Progenitor cell of endocrine pancreas (in vitro differentiated cells): ENCODE results near the gene NRP2. TPM values are rescaled to one million over a fixed set of nuclear protein-coding genes. Genes with fewer than 3 reads are reported as not detected.

Experiments
- DNase-seq: peaks from one replicate; pipeline ENCODE4 v3.0.0; 2021; ENCODE audit warnings: low spot score; ENCODE audit not compliant: unreplicated experiment
- H3K27ac Mint-ChIP-seq: 2 replicates; pipeline ENCODE4 v1.8.0; 2021; ENCODE audit warnings: mild to moderate bottlenecking, moderate library complexity, mixed read lengths
- H3K27me3 Mint-ChIP-seq: 2 replicates; pipeline ENCODE4 v1.8.0; 2021; ENCODE audit warnings: mixed read lengths
- H3K36me3 Mint-ChIP-seq: 2 replicates; pipeline ENCODE4 v1.8.0; 2022; ENCODE audit warnings: mixed read lengths; ENCODE audit not compliant: insufficient read depth
- H3K4me1 Mint-ChIP-seq: 2 replicates; pipeline ENCODE4 v1.8.0; 2021; ENCODE audit warnings: low read depth, mixed read lengths
- H3K4me3 Mint-ChIP-seq: 2 replicates; pipeline ENCODE4 v1.8.0; 2021; ENCODE audit warnings: low read depth, mild to moderate bottlenecking, moderate library complexity, mixed read lengths
- H3K9me3 Mint-ChIP-seq: 2 replicates; pipeline ENCODE4 v1.8.0; 2021; ENCODE audit warnings: low read depth, mixed read lengths
- total RNA-seq: library from RNA; stranded (reverse); gene quantifications from 2 replicates; pipeline ENCODE4 v1.2.1, GENCODE V29; 2021
- TF ChIP-seq, protein P1 (sequence below): fragments of 200-600 bp; sonication (generic); IDR thresholded peaks from one replicate; pipeline ENCODE4 v1.5.0; 2021; ENCODE audit warnings: antibody characterized with exemption, mild to moderate bottlenecking; ENCODE audit not compliant: unreplicated experiment

Gene NRP2
- total RNA-seq, 1 donor from 2014 or later, result 6.3 TPM

DNA sequence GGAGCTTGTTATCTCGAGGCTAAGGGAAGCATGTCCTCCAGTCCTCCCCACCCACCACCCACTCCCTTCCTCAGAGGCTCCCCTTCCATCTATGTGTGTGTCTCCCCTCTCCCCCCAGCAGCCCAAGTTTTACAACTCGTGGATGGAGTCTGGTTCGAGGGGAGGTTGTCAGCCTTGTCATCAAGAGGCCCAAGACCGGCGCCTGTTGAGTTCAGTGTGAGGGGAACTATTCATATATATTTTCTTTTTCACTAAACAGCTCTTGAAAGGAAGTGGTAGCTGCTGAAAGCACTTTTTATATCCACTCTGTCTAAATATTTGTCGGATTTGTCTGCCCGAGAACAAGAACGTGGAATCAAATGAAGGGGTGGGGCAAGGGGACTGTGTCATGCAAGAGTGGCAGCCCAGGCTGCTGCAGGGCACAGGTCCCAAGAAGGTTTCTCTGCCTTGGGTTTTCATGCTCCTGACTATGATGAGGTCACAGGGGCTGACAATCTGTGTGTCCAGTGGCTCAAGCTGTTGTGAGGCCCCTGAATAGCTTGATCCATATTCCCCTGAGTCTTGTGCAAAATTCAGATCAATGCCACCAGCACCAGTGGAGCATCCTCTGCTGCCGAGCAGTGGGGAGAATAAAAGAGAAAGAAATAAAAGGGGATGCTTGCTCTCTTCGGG is 35.0 kb downstream of the NRP2 start:
- H3K9me3 Mint-ChIP-seq, result no peaks in the 10 kb centered on the region
- H3K27ac Mint-ChIP-seq, result no peak overlapping the region
- H3K36me3 Mint-ChIP-seq, result no peaks in the 10 kb centered on the region
- peaks cover 22% of the 10 kb centered on the region for H3K27me3 Mint-ChIP-seq
- no peak for DNase-seq
- no peak overlapping the region for H3K4me3 Mint-ChIP-seq
- TF ChIP-seq, protein P1, sequence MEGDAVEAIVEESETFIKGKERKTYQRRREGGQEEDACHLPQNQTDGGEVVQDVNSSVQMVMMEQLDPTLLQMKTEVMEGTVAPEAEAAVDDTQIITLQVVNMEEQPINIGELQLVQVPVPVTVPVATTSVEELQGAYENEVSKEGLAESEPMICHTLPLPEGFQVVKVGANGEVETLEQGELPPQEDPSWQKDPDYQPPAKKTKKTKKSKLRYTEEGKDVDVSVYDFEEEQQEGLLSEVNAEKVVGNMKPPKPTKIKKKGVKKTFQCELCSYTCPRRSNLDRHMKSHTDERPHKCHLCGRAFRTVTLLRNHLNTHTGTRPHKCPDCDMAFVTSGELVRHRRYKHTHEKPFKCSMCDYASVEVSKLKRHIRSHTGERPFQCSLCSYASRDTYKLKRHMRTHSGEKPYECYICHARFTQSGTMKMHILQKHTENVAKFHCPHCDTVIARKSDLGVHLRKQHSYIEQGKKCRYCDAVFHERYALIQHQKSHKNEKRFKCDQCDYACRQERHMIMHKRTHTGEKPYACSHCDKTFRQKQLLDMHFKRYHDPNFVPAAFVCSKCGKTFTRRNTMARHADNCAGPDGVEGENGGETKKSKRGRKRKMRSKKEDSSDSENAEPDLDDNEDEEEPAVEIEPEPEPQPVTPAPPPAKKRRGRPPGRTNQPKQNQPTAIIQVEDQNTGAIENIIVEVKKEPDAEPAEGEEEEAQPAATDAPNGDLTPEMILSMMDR, result no peak
- peaks cover 20% of the 10 kb centered on the region for H3K4me1 Mint-ChIP-seq

DNA sequence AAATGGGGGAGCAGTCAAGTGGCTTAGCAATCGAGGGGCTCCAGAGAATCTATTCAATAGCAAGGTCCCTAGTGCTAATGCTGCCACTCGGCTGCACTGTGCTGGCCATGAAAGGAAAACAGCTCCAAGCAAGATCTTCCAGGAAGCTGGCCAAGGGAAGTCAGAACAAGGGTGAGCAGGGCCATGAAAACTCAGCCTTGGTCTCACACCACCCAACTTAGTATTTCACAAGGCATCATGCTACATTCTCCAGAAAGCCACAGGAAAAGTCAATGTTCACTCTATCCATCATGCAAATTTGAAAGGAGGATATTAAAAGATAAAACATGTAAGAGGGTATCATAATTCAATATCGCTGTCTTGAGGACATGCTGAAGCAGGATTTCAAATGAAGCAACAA is 35.7 kb downstream of the NRP2 start:
- no peak for DNase-seq
- Mint-ChIP-seq H3K27me3 (peaks cover 22% of the 10 kb centered on the region), H3K4me3 (no peak overlapping the region), H3K4me1 (peaks cover 20% of the 10 kb centered on the region), H3K9me3 (no peaks in the 10 kb centered on the region), H3K36me3 (no peaks in the 10 kb centered on the region), H3K27ac (no peak overlapping the region)
- TF ChIP-seq, protein P1, result no peak

DNA sequence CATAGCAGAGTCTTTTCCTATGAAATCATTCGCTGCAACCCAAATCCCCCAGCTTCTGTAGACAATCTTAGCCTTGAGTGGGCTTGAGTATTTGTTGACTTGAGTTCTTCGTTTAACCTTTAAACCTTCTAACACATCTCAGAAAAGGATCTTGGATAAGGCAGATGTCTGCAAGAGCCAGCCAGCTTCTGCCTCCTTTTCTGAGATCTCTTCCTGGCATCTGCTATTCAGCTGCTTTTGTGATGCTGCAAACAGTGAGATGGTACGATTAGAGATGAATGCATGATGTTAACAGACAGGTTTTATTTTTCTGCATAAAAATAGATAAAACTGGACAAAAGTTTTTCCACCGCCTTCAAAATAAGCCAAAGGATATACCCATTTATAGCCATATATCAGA is 37.5 kb downstream of the NRP2 start:
- H3K4me3 Mint-ChIP-seq, result no peak overlapping the region
- H3K27ac Mint-ChIP-seq, result no peak overlapping the region
- peaks cover 22% of the 10 kb centered on the region for H3K27me3 Mint-ChIP-seq
- no peaks in the 10 kb centered on the region for H3K9me3 Mint-ChIP-seq
- peaks cover 17% of the 10 kb centered on the region for H3K4me1 Mint-ChIP-seq
- DNase-seq, result no peak
- no peaks in the 10 kb centered on the region for H3K36me3 Mint-ChIP-seq
- TF ChIP-seq, protein P1, result no peak

DNA sequence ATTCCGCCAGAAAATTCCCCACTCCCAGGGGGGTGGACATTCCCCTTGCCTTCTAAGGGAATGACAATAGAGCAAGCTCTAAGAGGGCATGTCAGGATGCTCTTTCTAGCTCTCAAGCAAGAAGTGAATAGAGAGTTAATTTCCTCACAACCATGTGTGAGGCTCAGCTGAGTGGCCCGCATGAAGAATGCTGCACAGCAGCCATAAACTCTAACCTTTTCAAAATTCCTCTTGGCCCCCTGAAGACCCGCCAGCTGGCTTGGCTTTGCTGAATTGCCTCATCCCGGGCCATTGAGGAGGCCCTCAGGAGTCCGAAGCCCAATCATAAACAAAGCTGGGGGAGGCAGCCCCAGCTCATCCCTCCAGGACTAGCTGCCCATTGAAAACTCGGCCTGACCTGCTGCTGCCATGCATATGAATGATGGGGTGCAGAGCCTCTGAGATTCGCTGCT is 38.2 kb downstream of the NRP2 start:
- no peak for DNase-seq
- Mint-ChIP-seq H3K27ac (no peak overlapping the region), H3K4me1 (peaks cover 22% of the 10 kb centered on the region), H3K36me3 (no peaks in the 10 kb centered on the region), H3K9me3 (no peaks in the 10 kb centered on the region), H3K27me3 (peaks cover 17% of the 10 kb centered on the region), H3K4me3 (no peak overlapping the region)
- TF ChIP-seq, protein P1, result no peak

DNA sequence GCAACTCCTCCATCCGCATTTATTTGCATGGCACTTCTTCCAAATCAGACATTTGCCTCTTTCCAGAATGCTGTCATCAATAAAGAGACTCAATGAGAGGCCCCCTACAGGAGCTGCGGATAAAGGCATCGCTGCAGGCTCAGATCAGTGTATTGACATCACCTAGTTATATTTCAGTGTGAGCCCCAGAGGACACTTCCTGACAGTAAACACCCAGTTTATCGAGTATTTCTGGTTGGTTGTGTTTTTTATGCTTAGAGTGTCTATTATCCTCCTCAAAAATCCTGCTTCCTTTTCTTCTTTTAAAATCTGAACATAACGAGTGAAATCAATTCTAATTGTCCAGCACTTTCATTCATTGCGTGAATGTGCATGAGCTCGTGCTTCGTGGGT is 38.8 kb downstream of the NRP2 start:
- no peaks in the 10 kb centered on the region for H3K36me3 Mint-ChIP-seq

More for the DNA sequence above, 38.8 kb downstream of the NRP2 start:
- Mint-ChIP-seq H3K9me3 (no peaks in the 10 kb centered on the region), H3K27ac (no peak overlapping the region), H3K4me1 (peaks cover 27% of the 10 kb centered on the region), H3K4me3 (no peak overlapping the region), H3K27me3 (peaks cover 17% of the 10 kb centered on the region)
- DNase-seq, result no peak
- TF ChIP-seq, protein P1, result peak; percentile 52
